Fibroblast of peridontal ligament (primary cell): ENCODE measurements around the gene LIMCH1.
"Not testable (repeated sequence)": the region's sequence is repeated elsewhere in the genome, so short reads cannot be mapped to it uniquely, and the experiment has no call there.

Experiments
- DNase-seq: peaks from one replicate; pipeline ENCODE4 v3.0.0-alpha.2; 2010; ENCODE audit errors: extremely low read depth

The LIMCH1 gene

DNA sequence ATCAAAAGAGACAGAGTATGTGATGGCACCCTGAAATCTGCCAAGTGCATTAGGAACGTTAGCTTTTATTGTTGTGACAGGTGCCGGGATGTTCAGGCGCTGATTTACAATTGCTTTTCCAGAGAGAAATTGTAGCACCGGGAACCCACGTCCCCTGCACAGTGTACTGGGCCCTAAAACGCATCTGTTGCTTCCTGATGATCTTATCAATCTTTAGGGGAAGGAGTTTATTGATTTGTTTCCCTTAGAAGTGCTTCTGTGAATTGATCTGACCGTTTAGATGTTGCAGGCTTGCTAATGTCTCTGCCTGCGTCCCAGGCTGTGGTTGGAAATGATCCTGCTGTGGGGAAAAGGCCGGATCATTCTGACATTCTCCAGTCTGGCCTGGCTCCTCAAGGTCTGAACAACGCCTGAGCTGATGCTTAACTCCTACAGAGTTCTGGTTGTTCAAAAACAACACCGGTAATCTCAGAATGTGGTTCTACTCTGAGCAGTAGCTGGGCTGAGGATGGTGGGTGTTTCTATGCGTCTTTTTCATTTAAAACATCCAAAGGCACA, 193.7 kb downstream of the LIMCH1 start:
- no peak for DNase-seq

DNA sequence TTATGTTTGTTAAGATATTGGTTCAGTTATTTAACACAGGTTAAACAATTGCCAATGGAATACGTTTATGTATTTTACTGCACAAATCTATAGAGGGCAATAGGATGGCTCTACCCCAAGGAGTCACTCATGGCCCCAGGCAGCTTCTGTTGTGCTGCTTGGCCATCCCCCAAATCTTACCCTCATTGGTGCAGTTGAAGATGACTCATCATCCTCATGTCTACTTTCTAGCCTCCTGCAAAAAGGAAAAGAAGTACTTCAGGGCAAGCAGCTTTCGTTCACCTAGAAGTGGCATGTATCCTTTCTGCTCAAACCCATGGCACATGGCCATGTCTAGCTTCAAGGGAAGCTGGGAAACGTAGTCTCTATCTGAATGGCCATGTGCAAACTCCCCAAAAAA, 196.4 kb downstream of the LIMCH1 start:
- DNase-seq = no peak

DNA sequence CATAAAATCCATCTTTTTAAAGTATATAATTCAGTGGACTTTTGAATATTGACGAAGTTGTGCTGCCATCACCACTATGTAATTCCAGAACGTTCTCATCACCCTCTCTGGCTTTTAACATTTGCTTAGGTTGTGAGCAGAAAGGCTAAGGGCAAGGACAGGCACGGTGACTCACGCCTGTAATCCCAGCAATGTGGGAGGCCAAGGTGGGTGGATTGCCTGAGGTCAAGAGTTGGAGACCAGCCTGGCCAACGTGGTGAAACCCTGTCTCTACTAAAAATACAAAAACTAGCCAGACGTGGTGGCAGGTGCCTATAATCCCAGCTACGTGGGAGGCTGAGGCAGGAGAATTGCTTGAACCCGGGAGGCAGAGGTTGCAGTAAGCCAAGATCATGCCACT, 199.5 kb downstream of the LIMCH1 start:
- DNase-seq = not testable (repeated sequence)

DNA sequence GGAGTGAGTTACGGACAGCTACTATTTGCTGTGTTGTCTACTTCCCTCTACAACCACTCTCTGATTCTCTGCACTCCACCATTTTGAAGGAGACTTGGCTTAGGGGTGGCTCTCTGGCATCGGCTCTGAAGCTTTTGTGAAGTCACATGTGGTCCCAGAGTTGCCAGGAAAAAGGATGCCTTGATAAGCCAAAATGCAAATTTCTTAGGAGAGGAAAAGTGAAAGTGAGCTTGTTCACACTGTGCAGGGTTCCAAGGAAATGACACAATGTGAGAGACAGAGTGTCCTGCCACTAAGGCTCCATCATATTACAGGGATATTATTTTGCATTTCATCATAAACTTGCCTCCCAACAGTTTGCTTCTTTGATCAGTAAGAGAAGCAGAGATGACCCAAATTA, 203.4 kb downstream of the LIMCH1 start:
- DNase-seq = no peak

DNA sequence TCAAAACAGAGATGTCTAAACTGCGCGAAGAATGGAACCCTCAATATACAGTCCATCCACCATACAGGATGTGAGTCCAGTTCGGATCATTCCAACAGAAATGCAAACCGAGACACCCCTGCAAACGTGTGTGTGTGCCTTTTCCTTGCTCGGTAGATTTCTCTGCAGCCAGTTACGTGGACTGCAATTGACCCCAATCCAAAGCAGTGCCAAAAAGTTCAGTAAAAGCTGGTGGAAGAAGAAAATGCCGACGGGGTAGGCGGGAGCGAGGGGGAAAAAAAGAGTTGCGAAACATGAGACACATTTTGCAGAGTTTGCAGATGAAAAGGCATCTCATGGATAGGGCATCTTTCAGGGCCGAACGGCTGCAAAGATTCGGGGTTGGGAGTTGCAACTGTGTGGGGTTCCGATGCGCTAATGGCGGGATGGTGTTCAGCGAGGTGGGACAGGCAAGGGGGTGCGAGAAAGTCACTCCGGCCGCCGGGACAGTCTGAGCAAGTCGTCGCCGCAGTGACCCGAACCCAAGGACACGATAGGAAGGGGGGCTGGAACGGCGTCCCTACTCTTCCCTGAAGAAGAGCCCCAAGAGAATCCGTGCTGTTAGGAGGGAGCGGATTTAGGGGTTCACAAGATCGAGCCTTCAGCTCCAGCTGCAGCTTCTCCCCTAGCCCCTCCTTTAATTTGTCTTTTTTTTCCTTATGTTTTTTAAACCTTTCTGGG, 206.8 kb downstream of the LIMCH1 start:
- no peak for DNase-seq

DNA sequence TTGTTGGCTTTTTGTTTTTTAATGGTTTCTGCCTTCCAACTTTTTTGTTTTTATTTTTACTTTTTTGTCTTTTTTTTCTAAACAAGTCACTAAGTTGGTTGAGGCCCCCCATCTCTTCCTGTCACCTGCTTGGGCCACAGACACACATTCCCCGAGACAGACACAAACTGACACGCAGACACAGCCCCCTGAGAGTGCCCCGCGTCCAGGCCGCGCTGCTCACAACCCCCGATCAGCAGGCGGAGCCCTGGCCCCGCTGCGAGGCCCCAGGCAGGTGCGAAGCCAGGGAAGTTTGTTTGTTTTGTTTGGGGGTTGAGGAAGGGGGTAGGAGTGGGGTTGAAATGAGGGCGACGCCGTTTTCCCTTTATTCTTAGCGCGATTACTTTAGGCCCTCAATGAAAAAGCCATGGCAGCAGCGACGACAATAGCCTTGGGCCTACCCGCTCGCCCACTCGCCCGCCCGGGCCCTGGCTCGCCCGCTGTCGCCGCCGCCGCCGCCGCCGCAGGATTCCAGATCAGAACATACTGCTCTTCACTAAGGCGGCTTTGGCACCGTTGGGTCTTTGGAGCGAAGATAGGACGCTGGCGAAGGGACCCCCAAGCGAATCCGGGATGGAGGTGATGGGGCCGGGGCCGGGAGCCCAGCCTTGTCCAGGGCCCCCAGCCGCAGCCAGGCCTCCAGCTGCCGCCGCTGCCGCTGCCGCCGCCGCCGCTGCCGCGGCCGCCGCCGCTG, 207.5 kb downstream of the LIMCH1 start:
- DNase-seq = no peak

DNA sequence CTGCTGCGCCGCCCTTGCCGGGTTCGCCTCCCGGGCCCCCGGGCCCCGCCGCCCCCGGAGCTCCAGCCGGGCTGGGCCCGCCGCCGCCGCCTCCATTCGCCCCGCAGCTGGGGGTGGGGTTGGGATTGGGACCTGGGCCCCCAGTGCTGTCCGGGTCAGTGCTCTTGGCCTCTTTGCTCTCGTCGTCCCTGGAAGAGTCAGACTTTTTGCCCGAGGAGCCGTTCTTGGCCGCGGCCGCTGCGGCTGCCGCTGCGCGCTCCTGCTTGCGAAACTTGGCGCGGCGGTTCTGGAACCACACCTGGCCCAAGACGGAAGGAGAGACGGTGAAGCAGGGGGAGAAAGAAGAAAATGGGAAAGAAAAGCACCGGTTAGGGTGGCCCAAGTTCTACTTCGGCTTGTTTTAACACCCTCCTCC, 208.1 kb downstream of the LIMCH1 start:
- DNase-seq = no peak

DNA sequence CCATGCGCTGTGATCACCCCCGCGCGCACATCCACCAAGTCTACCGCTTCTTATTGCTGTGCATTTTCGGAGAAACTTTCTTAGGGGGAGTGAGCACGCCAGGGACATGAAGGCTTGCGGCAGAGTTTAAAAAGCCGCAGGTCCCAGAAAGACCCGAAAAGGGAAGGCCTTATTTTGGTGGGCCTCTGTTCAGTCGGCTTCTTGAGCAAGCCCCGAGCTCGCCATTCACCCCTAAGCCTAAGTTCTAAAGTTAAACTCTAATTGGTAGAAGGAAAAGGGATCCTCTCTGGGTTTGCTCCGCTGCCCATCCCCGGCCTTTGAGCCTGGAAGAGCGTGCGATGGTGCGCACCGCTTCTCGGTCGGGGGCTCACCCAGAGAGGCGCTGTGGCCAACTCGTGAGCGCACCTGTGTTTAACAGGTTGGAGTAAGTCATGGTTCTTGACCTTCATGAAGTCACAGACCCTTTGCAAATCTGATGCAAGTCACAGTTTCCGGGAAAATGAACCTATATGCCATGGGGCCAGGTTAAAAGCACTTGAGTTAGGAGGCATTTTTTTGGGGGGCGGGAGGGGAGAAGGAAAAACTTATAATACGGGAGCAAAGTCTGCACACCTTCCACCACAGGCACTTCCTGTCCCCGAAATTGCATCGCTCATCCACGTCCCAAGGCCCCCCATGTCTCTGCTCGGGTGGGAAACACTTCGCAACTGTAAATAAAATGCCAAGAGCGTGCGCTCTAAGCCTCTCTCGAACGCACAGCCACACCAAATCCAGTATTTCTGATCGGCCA, 208.7 kb downstream of the LIMCH1 start:
- DNase-seq = no peak

DNA sequence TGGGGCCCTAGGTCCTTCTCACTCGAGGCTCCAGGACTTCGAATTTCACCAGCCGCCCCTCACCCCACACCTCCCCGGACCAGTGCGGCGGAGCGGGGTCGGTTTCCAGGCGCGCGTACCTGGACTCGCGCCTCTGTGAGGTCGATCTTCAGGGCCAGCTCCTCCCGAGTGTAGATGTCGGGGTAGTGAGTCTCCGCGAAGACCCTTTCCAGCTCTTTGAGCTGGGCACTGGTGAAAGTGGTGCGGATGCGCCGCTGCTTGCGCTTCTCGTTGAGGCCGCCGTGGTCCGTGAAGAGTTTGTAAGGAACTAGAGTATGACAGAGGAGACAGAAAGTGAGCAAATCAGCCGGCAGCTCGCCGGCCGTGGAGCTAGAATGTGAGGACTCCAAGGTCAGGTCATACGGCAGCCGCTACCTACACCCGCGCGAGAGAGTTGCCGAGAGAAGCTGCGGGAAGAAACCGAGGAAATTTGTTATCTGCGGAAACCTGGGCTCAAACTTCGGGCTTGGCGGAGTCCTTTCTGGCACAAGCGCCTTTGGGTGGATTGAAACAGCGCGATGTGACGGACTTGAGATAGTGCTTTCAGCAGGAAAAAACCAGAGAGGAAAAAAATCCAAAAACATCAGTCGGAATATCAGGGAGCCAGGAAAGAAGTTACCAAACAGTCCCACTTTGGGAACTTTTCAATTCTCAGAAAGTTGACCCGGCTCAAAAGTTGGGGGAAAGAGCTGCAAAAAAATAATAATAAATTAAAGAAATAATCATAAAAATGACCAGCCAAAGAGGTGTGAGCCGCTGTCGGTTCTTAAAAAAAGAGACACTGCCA, 209.5 kb downstream of the LIMCH1 start:
- no peak for DNase-seq

DNA sequence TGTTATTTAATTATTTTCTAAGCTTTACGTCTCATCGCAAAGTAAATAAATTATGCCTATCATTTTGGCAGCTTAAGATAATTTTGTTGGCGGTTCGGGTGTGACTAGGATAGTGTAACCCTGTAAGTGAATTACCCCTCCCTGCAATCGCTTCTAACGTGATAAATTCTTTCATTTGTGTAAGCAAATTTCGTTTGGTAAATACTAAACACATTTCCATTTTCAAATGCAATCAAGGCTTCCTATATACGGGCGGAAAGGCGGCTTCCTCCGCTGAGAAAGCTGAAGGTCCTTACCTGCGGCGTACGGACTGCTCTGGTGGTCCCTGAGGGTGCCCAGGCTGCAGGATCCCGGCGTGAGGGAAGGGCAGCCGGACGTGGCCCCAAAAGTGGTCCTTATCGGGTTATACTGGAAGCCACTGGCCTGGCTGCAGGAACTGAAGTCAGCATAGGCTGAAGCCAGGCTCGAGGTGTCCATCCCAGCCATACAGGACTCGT, 210.2 kb downstream of the LIMCH1 start:
- DNase-seq = no peak

DNA sequence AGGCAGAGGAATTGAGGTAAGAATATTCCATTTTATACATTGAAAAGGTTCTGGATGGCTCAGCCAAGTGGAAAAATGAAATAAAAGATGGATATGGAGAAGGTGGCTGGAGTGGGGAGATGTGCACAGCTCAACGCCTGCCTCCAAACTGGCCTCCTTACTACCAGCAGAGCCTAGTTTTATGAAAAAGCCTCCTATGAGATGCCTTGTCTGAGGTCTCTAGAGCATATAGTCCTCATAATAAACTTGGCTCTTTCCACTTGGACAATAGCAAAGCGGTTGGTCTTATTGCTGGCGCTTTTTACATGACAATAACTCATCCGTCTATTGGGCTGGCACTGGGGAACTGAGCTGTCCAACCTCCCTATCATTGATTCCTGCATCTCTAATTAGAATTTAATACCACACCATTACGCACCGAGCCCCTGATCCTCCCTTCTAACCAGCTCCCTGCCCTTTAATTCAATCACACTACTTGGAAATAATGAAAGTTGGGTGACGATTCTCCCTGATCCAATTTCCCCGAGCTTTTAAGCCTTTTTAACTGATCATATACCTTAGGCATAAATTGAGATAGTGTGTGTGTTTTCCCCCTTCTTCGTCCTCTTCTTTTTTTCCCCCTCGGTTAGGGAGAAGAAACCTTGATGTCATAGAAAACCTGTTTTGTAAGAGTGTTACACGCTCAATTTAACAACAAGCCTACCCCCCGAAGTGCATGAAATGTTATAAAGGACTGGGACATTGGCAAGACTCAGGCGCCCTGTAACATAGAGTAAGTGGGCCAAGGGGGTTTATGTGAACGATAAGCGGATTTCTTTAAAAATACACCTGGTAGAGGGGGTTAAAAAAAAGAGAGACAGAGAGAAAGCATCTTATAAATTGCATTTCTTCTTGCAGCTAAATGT, 210.9 kb downstream of the LIMCH1 start, which contains the start of gene PHOX2B:
TSS of gene PHOX2B (minus strand) at position 155 of the 905 bp plus-strand sequence. CDS start at position 40, 115 bp downstream.
- DNase-seq = no peak

DNA sequence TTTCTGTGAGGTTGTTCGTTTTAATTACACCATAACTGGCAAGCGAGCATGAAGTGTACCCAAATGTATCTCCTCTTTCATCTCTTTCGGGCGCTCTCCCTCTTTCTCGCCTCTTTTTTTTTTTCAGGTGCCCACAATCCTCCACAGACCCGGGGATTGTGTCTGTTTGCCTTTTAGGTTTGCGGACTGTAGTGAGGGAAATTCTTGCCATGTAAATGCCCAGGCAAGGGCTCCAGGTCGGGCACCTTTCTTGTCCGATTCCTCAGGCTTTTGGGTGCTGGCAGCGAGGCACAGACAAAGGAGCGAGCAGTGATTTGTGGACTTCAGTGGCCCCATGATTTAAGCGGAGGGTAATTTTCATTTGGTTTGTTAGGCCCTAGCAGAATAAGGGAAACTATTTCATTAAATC, 211.7 kb downstream of the LIMCH1 start:
- DNase-seq = no peak
